Raji (cell line): Measurements from ENCODE around the gene GFOD2.

Experiments
- POLR2A ChIP-seq: IDR thresholded peaks from 2 replicates; pipeline ENCODE4 v1.6.1; 2011; ENCODE audit warnings: low read depth, low read length, control low read depth; ENCODE audit not compliant: insufficient read depth

GFOD2 gene

GRCh38 chr16:67723151-67723910 is 4.2 kb upstream of the GFOD2 start:
- no peak for TF ChIP-seq POLR2A

GRCh38 chr16:67720236-67720635 is 1.1 kb upstream of the GFOD2 start:
- no peak for TF ChIP-seq POLR2A

GRCh38 chr16:67719778-67720144 is 645 bp upstream of the GFOD2 start:
- TF ChIP-seq POLR2A, result no peak

GRCh38 chr16:67718668-67719047 is 458 bp downstream of the GFOD2 start:
- TF ChIP-seq POLR2A, result no peak

- no peak for TF ChIP-seq POLR2A
These were observed 3.0 kb downstream of the GFOD2 start for GRCh38 chr16:67716097-67716496.

- no peak for TF ChIP-seq POLR2A
These were observed 4.6 kb downstream of the GFOD2 start for GRCh38 chr16:67714522-67714921.

- no peak for TF ChIP-seq POLR2A
These were observed 5.4 kb downstream of the GFOD2 start for GRCh38 chr16:67713647-67714273.

GRCh38 chr16:67710607-67711006 is 8.5 kb downstream of the GFOD2 start:
- TF ChIP-seq POLR2A, result no peak

GRCh38 chr16:67709050-67709449 is 10.1 kb downstream of the GFOD2 start:
- TF ChIP-seq POLR2A, result no peak

GRCh38 chr16:67708368-67708771 is 10.7 kb downstream of the GFOD2 start:
- no peak for TF ChIP-seq POLR2A

GRCh38 chr16:67707790-67708189 is 11.3 kb downstream of the GFOD2 start:
- TF ChIP-seq POLR2A, result no peak

- TF ChIP-seq POLR2A, result no peak
These were observed 11.9 kb downstream of the GFOD2 start for GRCh38 chr16:67707210-67707609.

GRCh38 chr16:67704110-67704509 is 15.0 kb downstream of the GFOD2 start:
- TF ChIP-seq POLR2A, result no peak

GRCh38 chr16:67703626-67704025 is 15.5 kb downstream of the GFOD2 start:
- TF ChIP-seq POLR2A, result no peak

- no peak for TF ChIP-seq POLR2A
These were observed 17.0 kb downstream of the GFOD2 start for GRCh38 chr16:67702130-67702529.

GRCh38 chr16:67701420-67701819 is 17.7 kb downstream of the GFOD2 start:
- TF ChIP-seq POLR2A, result no peak

GRCh38 chr16:67699265-67699664 is 19.9 kb downstream of the GFOD2 start:
- no peak for TF ChIP-seq POLR2A
